SK-N-DZ (cell line): ENCODE measurements around the gene SCFD2.
A peak's percentile ranks its signal among the peaks of the same experiment; 100 is the strongest.
"Not testable (repeated sequence)": the region's sequence is repeated elsewhere in the genome, so short reads cannot be mapped to it uniquely, and the experiment has no call there.

Source experiments
- DNase-seq: peaks from one replicate; pipeline ENCODE4 v3.0.0-alpha.2; 2015; ENCODE audit warnings: low spot score

Gene SCFD2

GRCh38 chr4:53189011-53189410 is 176.8 kb downstream of the SCFD2 start:
- no peak for DNase-seq

GRCh38 chr4:53186714-53187358 is 179.0 kb downstream of the SCFD2 start:
- DNase-seq = no peak

- DNase-seq = no peak
Measured at GRCh38 chr4:53185869-53186585, 179.8 kb downstream of the SCFD2 start.

GRCh38 chr4:53183754-53184153 is 182.1 kb downstream of the SCFD2 start:
- no peak for DNase-seq

GRCh38 chr4:53177751-53178150 is 188.1 kb downstream of the SCFD2 start:
- not testable (repeated sequence) for DNase-seq

GRCh38 chr4:53175640-53176039 is 190.2 kb downstream of the SCFD2 start:
- DNase-seq = no peak

- DNase-seq = no peak
Measured at GRCh38 chr4:53174823-53175222, 191.0 kb downstream of the SCFD2 start.

GRCh38 chr4:53173576-53173975 is 192.3 kb downstream of the SCFD2 start:
- DNase-seq = no peak

- DNase-seq = no peak
Measured at GRCh38 chr4:53171797-53172196, 194.1 kb downstream of the SCFD2 start.

GRCh38 chr4:53169695-53170617 is 195.9 kb downstream of the SCFD2 start:
- DNase-seq = no peak

- DNase-seq = no peak
Measured at GRCh38 chr4:53168228-53168627, 197.6 kb downstream of the SCFD2 start.

GRCh38 chr4:53162969-53163368 is 202.9 kb downstream of the SCFD2 start:
- DNase-seq = no peak

GRCh38 chr4:53161787-53162433 is 204.0 kb downstream of the SCFD2 start:
- DNase-seq = no peak

GRCh38 chr4:53161051-53161786 is 204.6 kb downstream of the SCFD2 start:
- peak; percentile 3 for DNase-seq

GRCh38 chr4:53156896-53157295 is 209.0 kb downstream of the SCFD2 start:
- no peak for DNase-seq

- no peak for DNase-seq
Measured at GRCh38 chr4:53152467-53152866, 213.4 kb downstream of the SCFD2 start.

- DNase-seq = no peak
Measured at GRCh38 chr4:53151489-53151788, 214.4 kb downstream of the SCFD2 start.

- DNase-seq = no peak
Measured at GRCh38 chr4:53150631-53151488, 215.0 kb downstream of the SCFD2 start.

- DNase-seq = no peak
Measured at GRCh38 chr4:53147711-53148110, 218.2 kb downstream of the SCFD2 start.

GRCh38 chr4:53147197-53147596 is 218.7 kb downstream of the SCFD2 start:
- DNase-seq = no peak
